SK-N-SH (cell line): ENCODE data around the gene ZC3H13.

Source experiments
- EZH2phosphoT487 ChIP-seq: fragments of 200-600 bp; sonication (generic); IDR thresholded peaks from 2 replicates; pipeline ENCODE4 v1.6.1; 2017; ENCODE audit warnings: low read depth, mixed run types, mild to moderate bottlenecking, antibody characterized with exemption, moderate library complexity, borderline replicate concordance
- JUND ChIP-seq: IDR thresholded peaks from 2 replicates; pipeline ENCODE4 v1.4.0; 2012
- NRF1 ChIP-seq: IDR thresholded peaks from 2 replicates; pipeline ENCODE4 v1.6.1; 2012; ENCODE audit warnings: low read depth, mild to moderate bottlenecking, low read length
- RAD21 ChIP-seq: IDR thresholded peaks from 2 replicates; pipeline ENCODE4 v1.6.1; 2012; ENCODE audit warnings: mild to moderate bottlenecking, low read length
- SMC3 ChIP-seq: IDR thresholded peaks from 2 replicates; pipeline ENCODE4 v1.6.1; 2012; ENCODE audit warnings: low read depth, low read length, improper control_type of control experiment
- TEAD4 ChIP-seq: IDR thresholded peaks from 2 replicates; pipeline ENCODE4 v1.4.0; 2012; ENCODE audit warnings: mild to moderate bottlenecking, borderline replicate concordance; ENCODE audit not compliant: insufficient read depth
- TF ChIP-seq, protein P1 (sequence below): fragments of 200-600 bp; sonication (generic); IDR thresholded peaks from 2 replicates; pipeline ENCODE4 v1.6.1; 2017; ENCODE audit warnings: antibody characterized with exemption, mild to moderate bottlenecking, moderate library complexity

GRCh38 chr13:46101484-46102254 is 49.1 kb upstream of the ZC3H13 start:
- TF ChIP-seq, protein P1, sequence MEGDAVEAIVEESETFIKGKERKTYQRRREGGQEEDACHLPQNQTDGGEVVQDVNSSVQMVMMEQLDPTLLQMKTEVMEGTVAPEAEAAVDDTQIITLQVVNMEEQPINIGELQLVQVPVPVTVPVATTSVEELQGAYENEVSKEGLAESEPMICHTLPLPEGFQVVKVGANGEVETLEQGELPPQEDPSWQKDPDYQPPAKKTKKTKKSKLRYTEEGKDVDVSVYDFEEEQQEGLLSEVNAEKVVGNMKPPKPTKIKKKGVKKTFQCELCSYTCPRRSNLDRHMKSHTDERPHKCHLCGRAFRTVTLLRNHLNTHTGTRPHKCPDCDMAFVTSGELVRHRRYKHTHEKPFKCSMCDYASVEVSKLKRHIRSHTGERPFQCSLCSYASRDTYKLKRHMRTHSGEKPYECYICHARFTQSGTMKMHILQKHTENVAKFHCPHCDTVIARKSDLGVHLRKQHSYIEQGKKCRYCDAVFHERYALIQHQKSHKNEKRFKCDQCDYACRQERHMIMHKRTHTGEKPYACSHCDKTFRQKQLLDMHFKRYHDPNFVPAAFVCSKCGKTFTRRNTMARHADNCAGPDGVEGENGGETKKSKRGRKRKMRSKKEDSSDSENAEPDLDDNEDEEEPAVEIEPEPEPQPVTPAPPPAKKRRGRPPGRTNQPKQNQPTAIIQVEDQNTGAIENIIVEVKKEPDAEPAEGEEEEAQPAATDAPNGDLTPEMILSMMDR = no peak
- TF ChIP-seq TEAD4 (no peak), JUND (no peak), RAD21 (no peak), EZH2phosphoT487 (no peak), SMC3 (no peak), NRF1 (no peak)
